ENCODE results near the gene NDST4. TPM values are rescaled to one million over a fixed set of nuclear protein-coding genes. Genes with fewer than 3 reads are reported as not detected.

Gene NDST4
- total RNA-seq, 1 donor from 2014 or later, result 5.6 TPM

- no peak overlapping the region for H3K4me3 Mint-ChIP-seq (ENCODE audit: unreplicated experiment)
- no peaks in the 10 kb centered on the region for H3K36me3 Mint-ChIP-seq (ENCODE audit: unreplicated experiment)
- H3K27ac Mint-ChIP-seq (ENCODE audit: unreplicated experiment), result peak overlapping the region; percentile 87
- no peaks in the 10 kb centered on the region for H3K27me3 Mint-ChIP-seq (ENCODE audit: unreplicated experiment)
- H3K4me1 Mint-ChIP-seq (ENCODE audit: low read depth, unreplicated experiment), result peaks cover 12% of the 10 kb centered on the region
- no peak for DNase-seq
- no peaks in the 10 kb centered on the region for H3K9me3 Mint-ChIP-seq (ENCODE audit: unreplicated experiment)
- TF ChIP-seq CTCF (IDR thresholded peaks at IDR 0.05; ENCODE audit: partially characterized antibody, unreplicated experiment), result no peak
These were observed 190.9 kb downstream of the NDST4 start for GRCh38 chr4:114922592-114922933.

- DNase-seq, result peak; percentile 21
These were observed 191.4 kb downstream of the NDST4 start for GRCh38 chr4:114921790-114922591.

GRCh38 chr4:114921191-114921590 lies 192.2 kb downstream of the NDST4 start:
- Mint-ChIP-seq H3K4me3 (ENCODE audit: unreplicated experiment) (no peak overlapping the region), H3K9me3 (ENCODE audit: unreplicated experiment) (no peaks in the 10 kb centered on the region), H3K27me3 (ENCODE audit: unreplicated experiment) (no peaks in the 10 kb centered on the region), H3K4me1 (ENCODE audit: low read depth, unreplicated experiment) (peaks cover 12% of the 10 kb centered on the region), H3K36me3 (ENCODE audit: unreplicated experiment) (no peaks in the 10 kb centered on the region), H3K27ac (ENCODE audit: unreplicated experiment) (no peak overlapping the region)
- no peak for TF ChIP-seq CTCF (IDR thresholded peaks at IDR 0.05; ENCODE audit: partially characterized antibody, unreplicated experiment)
- no peak for DNase-seq

More at GRCh38 chr4:114921790-114922591, 191.4 kb downstream of the NDST4 start:
- no peaks in the 10 kb centered on the region for H3K36me3 Mint-ChIP-seq (ENCODE audit: unreplicated experiment)
- H3K4me3 Mint-ChIP-seq (ENCODE audit: unreplicated experiment), result no peak overlapping the region
- H3K9me3 Mint-ChIP-seq (ENCODE audit: unreplicated experiment), result no peaks in the 10 kb centered on the region
- H3K4me1 Mint-ChIP-seq (ENCODE audit: low read depth, unreplicated experiment), result peaks cover 12% of the 10 kb centered on the region
- TF ChIP-seq CTCF (IDR thresholded peaks at IDR 0.05; ENCODE audit: partially characterized antibody, unreplicated experiment), result no peak
- no peaks in the 10 kb centered on the region for H3K27me3 Mint-ChIP-seq (ENCODE audit: unreplicated experiment)
- peak overlapping the region; percentile 87 for H3K27ac Mint-ChIP-seq (ENCODE audit: unreplicated experiment)

- DNase-seq, result no peak
- H3K27ac Mint-ChIP-seq (ENCODE audit: unreplicated experiment), result no peak overlapping the region
- no peaks in the 10 kb centered on the region for H3K27me3 Mint-ChIP-seq (ENCODE audit: unreplicated experiment)
- no peaks in the 10 kb centered on the region for H3K36me3 Mint-ChIP-seq (ENCODE audit: unreplicated experiment)
- no peak for TF ChIP-seq CTCF (IDR thresholded peaks at IDR 0.05; ENCODE audit: partially characterized antibody, unreplicated experiment)
- no peaks in the 10 kb centered on the region for H3K9me3 Mint-ChIP-seq (ENCODE audit: unreplicated experiment)
- H3K4me3 Mint-ChIP-seq (ENCODE audit: unreplicated experiment), result no peak overlapping the region
- peaks cover 8% of the 10 kb centered on the region for H3K4me1 Mint-ChIP-seq (ENCODE audit: low read depth, unreplicated experiment)
These were observed 202.3 kb downstream of the NDST4 start for GRCh38 chr4:114911111-114911510.

GRCh38 chr4:114907568-114907967 lies 205.9 kb downstream of the NDST4 start:
- Mint-ChIP-seq H3K36me3 (ENCODE audit: unreplicated experiment) (no peaks in the 10 kb centered on the region), H3K4me3 (ENCODE audit: unreplicated experiment) (no peak overlapping the region), H3K4me1 (ENCODE audit: low read depth, unreplicated experiment) (peaks cover 11% of the 10 kb centered on the region), H3K27me3 (ENCODE audit: unreplicated experiment) (no peaks in the 10 kb centered on the region), H3K9me3 (ENCODE audit: unreplicated experiment) (no peaks in the 10 kb centered on the region), H3K27ac (ENCODE audit: unreplicated experiment) (peak overlapping the region; percentile 9)
- DNase-seq, result no peak
- TF ChIP-seq CTCF (IDR thresholded peaks at IDR 0.05; ENCODE audit: partially characterized antibody, unreplicated experiment), result no peak

All from glutamatergic neuron (in vitro differentiated cells).